ENCODE data around the gene MROH7.

The MROH7 gene

GRCh38 chr1:54744696-54745095 is 103.1 kb downstream of the MROH7 start:
- DNase-seq = no peak

GRCh38 chr1:54745274-54745673 is 103.7 kb downstream of the MROH7 start:
- DNase-seq = no peak

DNA sequence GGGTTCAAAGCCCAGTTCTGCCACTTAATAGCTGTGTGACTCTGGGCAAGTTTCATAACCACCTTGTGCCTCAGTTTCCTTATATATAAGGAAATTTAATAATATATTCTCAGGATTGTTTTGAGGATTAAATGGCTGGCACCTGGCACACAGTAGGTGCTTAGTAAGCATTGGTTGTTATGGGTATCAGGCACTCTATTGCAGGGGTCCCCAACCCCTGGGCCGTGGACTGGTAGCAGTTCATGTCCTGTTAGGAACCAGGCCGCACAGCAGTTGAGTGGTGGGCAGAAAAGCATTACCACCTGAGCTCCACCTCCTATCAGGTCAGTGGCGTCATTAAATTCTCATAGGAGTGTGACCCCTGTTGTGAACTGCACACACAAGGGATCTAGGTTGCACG is 104.3 kb downstream of the MROH7 start:
- DNase-seq = no peak

GRCh38 chr1:54748094-54748835 is 106.7 kb downstream of the MROH7 start:
- DNase-seq = no peak

- no peak for DNase-seq
Measured at GRCh38 chr1:54750596-54750995, 109.0 kb downstream of the MROH7 start.

- no peak for DNase-seq
Measured at GRCh38 chr1:54751426-54751825, 109.8 kb downstream of the MROH7 start.

GRCh38 chr1:54754045-54754444 is 112.5 kb downstream of the MROH7 start:
- no peak for DNase-seq

DNA sequence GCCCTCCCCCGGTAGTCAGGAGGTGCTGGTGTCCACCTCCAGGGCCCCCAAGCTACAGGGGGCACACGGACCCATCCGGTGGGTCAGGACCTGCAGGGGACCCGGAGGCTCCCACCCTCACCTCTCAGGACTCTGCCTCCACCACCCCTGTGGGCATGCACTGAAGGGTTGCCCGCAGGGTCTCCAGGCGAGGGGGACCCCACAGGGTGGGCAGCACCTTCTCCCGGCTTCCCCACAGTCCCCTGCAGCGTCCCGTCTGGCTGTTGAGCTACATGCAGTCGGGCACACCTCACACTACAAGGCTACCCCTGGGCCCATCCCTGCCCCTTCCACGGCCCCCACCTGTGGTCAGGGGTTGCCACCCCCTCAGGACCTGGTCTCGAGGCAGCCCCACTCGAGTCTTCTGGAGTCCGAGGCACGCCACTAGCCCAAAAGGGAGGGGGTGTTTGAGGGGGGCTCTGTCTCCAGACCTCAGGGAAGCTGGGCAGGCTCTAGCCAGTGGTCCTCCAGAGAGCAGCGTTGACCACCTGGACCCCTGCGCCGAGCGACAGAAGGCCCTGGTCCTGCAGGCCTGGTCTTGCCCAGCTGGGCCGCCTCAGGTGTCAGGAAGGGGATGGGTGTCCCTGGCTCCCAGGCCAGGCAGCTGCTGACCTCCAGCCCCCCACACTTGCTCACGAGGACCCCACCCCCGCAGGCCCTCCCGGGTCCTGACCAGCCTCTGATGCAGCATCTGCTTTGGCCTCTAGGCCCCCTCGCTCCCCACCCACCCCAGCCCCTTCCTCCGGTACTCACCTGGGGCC is 113.1 kb downstream of the MROH7 start:
- no peak for DNase-seq

DNA sequence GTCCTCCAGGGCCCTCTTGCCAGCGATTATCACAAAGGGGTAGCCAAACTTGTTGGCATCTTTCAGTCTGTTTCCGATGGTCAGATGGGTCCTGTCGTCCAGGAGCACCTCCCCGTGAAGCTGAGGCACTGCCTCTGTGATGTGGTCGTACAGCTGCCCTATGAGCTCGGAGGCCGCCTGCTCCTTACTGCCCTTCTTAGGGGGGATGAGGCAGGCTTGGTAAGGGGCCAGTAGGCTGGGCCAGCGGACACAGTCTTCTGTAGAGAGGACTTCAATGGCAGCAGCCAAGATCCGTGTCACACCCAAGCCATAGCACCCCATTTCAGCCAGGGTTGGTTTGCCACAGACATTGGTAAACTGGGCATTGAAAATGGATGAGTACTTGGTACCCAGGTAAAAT is 116.2 kb downstream of the MROH7 start:
- no peak for DNase-seq

GRCh38 chr1:54758678-54759348 is 117.2 kb downstream of the MROH7 start:
- no peak for DNase-seq

All from MV-4-11 (cell line).